ENCODE results near the gene PBX1.

The PBX1 gene

GRCh38 chr1:164802529-164803282 lies 243.7 kb downstream of the PBX1 start:
- DNase-seq (ENCODE audit: extremely low read depth, low read depth): no peak
- TF ChIP-seq CTCF (IDR thresholded peaks at IDR 0.05; ENCODE audit: low read depth, low read length, missing control alignments): no peak
- no peak overlapping the region for H3K4me3 ChIP-seq (replicated peaks; ENCODE audit: low read depth, low read length)

GRCh38 chr1:164803366-164803765 lies 244.4 kb downstream of the PBX1 start:
- DNase-seq (ENCODE audit: extremely low read depth, low read depth): no peak
- no peak overlapping the region for H3K4me3 ChIP-seq (replicated peaks; ENCODE audit: low read depth, low read length)
- TF ChIP-seq CTCF (IDR thresholded peaks at IDR 0.05; ENCODE audit: low read depth, low read length, missing control alignments): no peak

GRCh38 chr1:164804366-164804765 lies 245.4 kb downstream of the PBX1 start:
- no peak for TF ChIP-seq CTCF (IDR thresholded peaks at IDR 0.05; ENCODE audit: low read depth, low read length, missing control alignments)

GRCh38 chr1:164805399-164805798 lies 246.4 kb downstream of the PBX1 start:
- TF ChIP-seq CTCF (IDR thresholded peaks at IDR 0.05; ENCODE audit: low read depth, low read length, missing control alignments): no peak
- DNase-seq (ENCODE audit: extremely low read depth, low read depth): no peak
- H3K4me3 ChIP-seq (replicated peaks; ENCODE audit: low read depth, low read length): no peak overlapping the region

More at GRCh38 chr1:164804366-164804765, 245.4 kb downstream of the PBX1 start:
- no peak for DNase-seq (ENCODE audit: extremely low read depth, low read depth)
- no peak overlapping the region for H3K4me3 ChIP-seq (replicated peaks; ENCODE audit: low read depth, low read length)

GRCh38 chr1:164806531-164806930 lies 247.5 kb downstream of the PBX1 start:
- TF ChIP-seq CTCF (IDR thresholded peaks at IDR 0.05; ENCODE audit: low read depth, low read length, missing control alignments): no peak
- no peak for DNase-seq (ENCODE audit: extremely low read depth, low read depth)
- H3K4me3 ChIP-seq (replicated peaks; ENCODE audit: low read depth, low read length): no peak overlapping the region

- no peak overlapping the region for H3K4me3 ChIP-seq (replicated peaks; ENCODE audit: low read depth, low read length)
- DNase-seq (ENCODE audit: extremely low read depth, low read depth): no peak
- no peak for TF ChIP-seq CTCF (IDR thresholded peaks at IDR 0.05; ENCODE audit: low read depth, low read length, missing control alignments)
Measured at GRCh38 chr1:164813776-164814175, 254.8 kb downstream of the PBX1 start.

- H3K4me3 ChIP-seq (replicated peaks; ENCODE audit: low read depth, low read length): no peak overlapping the region
- no peak for DNase-seq (ENCODE audit: extremely low read depth, low read depth)
- no peak for TF ChIP-seq CTCF (IDR thresholded peaks at IDR 0.05; ENCODE audit: low read depth, low read length, missing control alignments)
Measured at GRCh38 chr1:164821648-164822047, 262.7 kb downstream of the PBX1 start.

Measured in HFF-Myc (cell line).